Caco-2 (cell line): Measurements from ENCODE around the gene EID1. TPM values are rescaled to one million over a fixed set of nuclear protein-coding genes. Genes with fewer than 3 reads are reported as not detected.

Source experiments
- BruUV-seq: library from RNA; stranded (reverse); fragments of 400-500 nt; replicated peaks from 2 replicates; lab custom pipeline; 2021; lab: Mats Ljungman, UMichigan
- CTCF ChIA-PET: fragments of 300-600 bp; sonication (Branson Sonifier 250); formaldehyde crosslinking; loops from one replicate; lab custom pipeline; 2022; ENCODE audit warnings: antibody characterized with exemption; lab: Charles Lee
- POLR2A ChIA-PET: fragments of 300-600 bp; sonication (Branson Sonifier 250); formaldehyde crosslinking; loops from one replicate; lab custom pipeline; 2022; ENCODE audit warnings: antibody characterized with exemption; lab: Charles Lee
- DNase-seq, 2 experiments: peaks; one replicate each; pipeline versions ENCODE4 v3.0.0 to v3.0.0-alpha.2; 2020 to 2022
- H3K27me3 ChIP-seq: replicated peaks from 2 replicates; pipeline ENCODE4 v1.6.0; 2011; ENCODE audit warnings: low read length; ENCODE audit not compliant: control insufficient read depth, insufficient read depth
- H3K36me3 ChIP-seq: 2 replicates; pipeline ENCODE4 v1.5.1; 2011; ENCODE audit warnings: low read length; ENCODE audit not compliant: control insufficient read depth, insufficient read depth
- H3K4me1 ChIP-seq: fragments of 250-450 bp; sonication (Bioruptor Pico); 2 replicates; pipeline ENCODE4 v1.5.1; 2020; ENCODE audit warnings: mild to moderate bottlenecking
- H3K4me3 ChIP-seq: 2 replicates; pipeline ENCODE4 v1.5.1; 2011; ENCODE audit warnings: low read depth, mild to moderate bottlenecking, control low read depth, low read length
- H3K9me3 ChIP-seq: fragments of 250-450 bp; sonication (Bioruptor Pico); 2 replicates; pipeline ENCODE4 v1.5.1; 2020; ENCODE audit warnings: mild to moderate bottlenecking, moderate library complexity
- H3K27ac Mint-ChIP-seq: one replicate; pipeline ENCODE4 v1.8.0; 2022; ENCODE audit warnings: mixed read lengths; ENCODE audit not compliant: unreplicated experiment
- H3K27me3 Mint-ChIP-seq: one replicate; pipeline ENCODE4 v1.8.0; 2022; ENCODE audit warnings: mixed read lengths; ENCODE audit not compliant: insufficient read depth, unreplicated experiment
- H3K36me3 Mint-ChIP-seq: one replicate; pipeline ENCODE4 v1.8.0; 2022; ENCODE audit warnings: mild to moderate bottlenecking, mixed read lengths; ENCODE audit not compliant: insufficient read depth, unreplicated experiment
- H3K4me1 Mint-ChIP-seq: one replicate; pipeline ENCODE4 v1.8.0; 2022; ENCODE audit warnings: low read depth, mixed read lengths; ENCODE audit not compliant: unreplicated experiment
- H3K4me3 Mint-ChIP-seq: one replicate; pipeline ENCODE4 v1.8.0; 2022; ENCODE audit warnings: mild to moderate bottlenecking, moderate library complexity, mixed read lengths; ENCODE audit not compliant: unreplicated experiment
- H3K9me3 Mint-ChIP-seq: one replicate; pipeline ENCODE4 v1.8.0; 2022; ENCODE audit warnings: mixed read lengths; ENCODE audit not compliant: unreplicated experiment
- intact Hi-C: fragments of 100-400 bp; cut with micrococcal nuclease; formaldehyde crosslinking; loops from one replicate; pipeline ENCODE4 v1.10.0; 2022; ENCODE audit not compliant: unreplicated experiment
- total RNA-seq: library from RNA; stranded (reverse); gene quantifications from 2 replicates; pipeline ENCODE4 v1.2.3, GENCODE V29; 2022
- TF ChIP-seq, protein P1 (sequence below), 2 experiments: fragments of 200-600 bp in 1 of 2; IDR thresholded peaks; 1 replicate in 1 of 2; 2 replicates in 1 of 2; pipeline versions ENCODE4 v1.5.1 to v1.8.0; 2011 to 2022; ENCODE audit warnings: antibody characterized with exemption in 1 of 2, control low read depth in 1 of 2, inconsistent platforms in 1 of 2, low read depth in 1 of 2, low read length in 1 of 2, mild to moderate bottlenecking in 1 of 2, moderate library complexity in 1 of 2; ENCODE audit not compliant: insufficient read depth in 1 of 2, severe bottlenecking in 1 of 2, unreplicated experiment in 1 of 2

The EID1 gene
- total RNA-seq, 1 experiment from 2014 or later: 63.6 TPM

DNA sequence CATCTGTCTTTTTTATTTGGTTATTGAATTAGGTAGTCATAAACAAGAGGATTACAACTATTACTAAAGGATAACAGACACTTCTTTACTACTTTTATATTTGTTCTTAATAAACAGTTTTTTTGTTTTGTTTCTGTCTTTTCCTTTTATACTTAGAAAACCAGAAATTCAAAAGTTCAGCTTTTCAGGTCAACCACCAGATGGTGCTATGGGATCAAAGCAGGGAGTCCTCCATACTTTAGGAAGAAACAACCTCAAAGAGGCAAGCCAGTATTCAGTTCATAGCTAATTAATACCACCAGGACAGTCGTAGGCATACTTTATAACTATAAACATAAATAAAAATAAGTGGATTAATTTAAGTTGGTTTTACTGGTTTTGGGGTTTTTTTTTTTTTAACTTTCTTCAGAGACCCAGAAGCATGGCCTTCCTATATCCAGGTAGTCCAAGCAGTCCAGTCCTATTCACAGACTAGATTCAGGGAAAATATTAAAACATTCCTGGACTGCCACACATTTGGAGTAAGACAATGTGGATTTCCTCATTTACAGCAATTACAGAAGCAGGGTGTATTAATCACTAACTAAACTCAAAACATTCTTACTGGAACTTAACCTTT lies 16.0 kb upstream of the EID1 start:
- no peaks in the 10 kb centered on the region for H3K36me3 ChIP-seq
- ChIA-PET POLR2A (no interaction called here), CTCF (interaction anchor here (0.5 to 2.4 kb wide), 12 partner anchors 16 to 1283 kb away, joined by 3 to 29 read pairs (median 5); partner anchors contain the start of genes CEP152, EID1 and SHC4)
- no peak overlapping the region for H3K4me3 ChIP-seq
- intact Hi-C loops: loop anchor here (1.0 to 5.0 kb wide), 6 partner anchors 104 to 1283 kb away; partner anchors contain the start of gene FGF7
- no peak overlapping the region for H3K27ac Mint-ChIP-seq
- no TSS peak for BruUV-seq
- TF ChIP-seq, protein P1, sequence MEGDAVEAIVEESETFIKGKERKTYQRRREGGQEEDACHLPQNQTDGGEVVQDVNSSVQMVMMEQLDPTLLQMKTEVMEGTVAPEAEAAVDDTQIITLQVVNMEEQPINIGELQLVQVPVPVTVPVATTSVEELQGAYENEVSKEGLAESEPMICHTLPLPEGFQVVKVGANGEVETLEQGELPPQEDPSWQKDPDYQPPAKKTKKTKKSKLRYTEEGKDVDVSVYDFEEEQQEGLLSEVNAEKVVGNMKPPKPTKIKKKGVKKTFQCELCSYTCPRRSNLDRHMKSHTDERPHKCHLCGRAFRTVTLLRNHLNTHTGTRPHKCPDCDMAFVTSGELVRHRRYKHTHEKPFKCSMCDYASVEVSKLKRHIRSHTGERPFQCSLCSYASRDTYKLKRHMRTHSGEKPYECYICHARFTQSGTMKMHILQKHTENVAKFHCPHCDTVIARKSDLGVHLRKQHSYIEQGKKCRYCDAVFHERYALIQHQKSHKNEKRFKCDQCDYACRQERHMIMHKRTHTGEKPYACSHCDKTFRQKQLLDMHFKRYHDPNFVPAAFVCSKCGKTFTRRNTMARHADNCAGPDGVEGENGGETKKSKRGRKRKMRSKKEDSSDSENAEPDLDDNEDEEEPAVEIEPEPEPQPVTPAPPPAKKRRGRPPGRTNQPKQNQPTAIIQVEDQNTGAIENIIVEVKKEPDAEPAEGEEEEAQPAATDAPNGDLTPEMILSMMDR (IDR thresholded peaks at IDR 0.05; ENCODE audit: insufficient read depth in 1 of 2, low read depth in 1 of 2, low read length in 1 of 2, severe bottlenecking in 1 of 2, unreplicated experiment in 1 of 2): peak; percentile 77 to 83
- H3K27me3 ChIP-seq: no peaks in the 10 kb centered on the region
- no peak overlapping the region for H3K4me3 Mint-ChIP-seq
- no peaks in the 10 kb centered on the region for H3K4me1 Mint-ChIP-seq
- H3K36me3 Mint-ChIP-seq: no peaks in the 10 kb centered on the region
- no peaks in the 10 kb centered on the region for H3K9me3 Mint-ChIP-seq
- peak; percentile 37 to 67 for DNase-seq
- H3K4me1 ChIP-seq: no peaks in the 10 kb centered on the region
- no peaks in the 10 kb centered on the region for H3K9me3 ChIP-seq
- peaks cover 19% of the 10 kb centered on the region for H3K27me3 Mint-ChIP-seq

DNA sequence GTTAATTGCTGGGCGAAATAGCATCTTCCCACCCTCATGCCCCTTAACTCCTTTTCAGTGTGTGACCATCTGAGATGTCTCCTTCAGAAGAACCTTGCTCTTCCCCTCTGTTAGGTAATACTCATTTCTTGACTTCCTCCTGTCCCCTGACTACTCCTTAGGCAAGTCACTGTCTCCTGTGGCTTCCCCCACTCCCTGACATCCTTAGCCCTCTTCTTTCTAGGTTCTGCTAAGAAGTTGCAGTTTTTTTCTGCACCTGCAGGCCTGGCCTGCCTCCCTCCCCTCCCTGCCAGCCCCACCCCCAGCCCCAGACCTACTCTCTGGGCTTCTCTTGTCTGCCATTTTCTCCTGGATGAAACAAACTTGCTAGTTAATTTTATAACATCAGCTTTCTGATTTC lies 15.2 kb upstream of the EID1 start:
- intact Hi-C loops: loop anchor here (1.0 to 5.0 kb wide), 5 partner anchors 104 to 1283 kb away; partner anchors contain the start of gene FGF7

DNA sequence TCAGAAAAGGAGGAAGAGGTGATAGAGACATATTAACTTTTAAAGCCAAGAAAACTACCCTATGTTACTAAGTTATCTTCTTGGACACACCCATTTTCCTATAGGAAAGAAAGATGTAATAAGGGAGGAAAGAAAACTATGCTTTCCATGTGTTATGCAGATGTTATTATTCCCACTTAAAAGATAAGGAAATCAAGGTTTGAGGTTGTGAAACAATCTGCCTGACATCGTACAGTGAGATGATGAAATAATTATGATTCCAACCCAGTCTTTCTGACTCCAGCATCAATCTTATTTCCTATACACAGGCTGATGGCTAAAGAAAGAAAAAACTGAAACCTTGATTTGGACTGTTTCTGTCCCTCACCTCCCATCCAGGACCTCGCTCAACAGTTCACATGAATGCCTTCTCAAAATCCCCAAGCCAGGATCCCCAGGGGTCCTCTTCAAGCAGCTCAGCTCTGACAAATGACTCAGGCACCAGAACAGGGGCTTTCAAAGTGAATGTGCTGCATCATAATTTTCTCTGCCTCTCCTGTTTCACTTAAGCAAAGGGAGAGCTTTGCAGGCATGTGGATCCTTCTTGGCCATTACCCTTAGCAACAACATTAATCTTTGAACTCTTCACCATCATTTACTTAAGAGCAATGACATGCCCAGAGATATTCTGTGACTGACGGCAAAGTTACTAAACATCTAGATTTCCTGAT lies 12.4 kb upstream of the EID1 start:
- no peak overlapping the region for H3K4me3 ChIP-seq
- no peaks in the 10 kb centered on the region for H3K9me3 ChIP-seq
- Mint-ChIP-seq H3K9me3 (no peaks in the 10 kb centered on the region), H3K4me3 (no peak overlapping the region), H3K27me3 (peaks cover 14% of the 10 kb centered on the region), H3K36me3 (no peaks in the 10 kb centered on the region), H3K27ac (no peak overlapping the region), H3K4me1 (no peaks in the 10 kb centered on the region)
- TF ChIP-seq, protein P1 (IDR thresholded peaks at IDR 0.05; ENCODE audit: insufficient read depth in 1 of 2, low read depth in 1 of 2, low read length in 1 of 2, severe bottlenecking in 1 of 2, unreplicated experiment in 1 of 2): no peak
- ChIA-PET POLR2A (no interaction called here), CTCF (interaction anchor here (0.5 kb wide), 1 partner anchor 15 kb away, joined by 7 read pairs; no protein-coding TSS in a partner anchor)
- no TSS peak for BruUV-seq
- DNase-seq: no peak
- H3K36me3 ChIP-seq: no peaks in the 10 kb centered on the region
- intact Hi-C loops: no loop called here
- no peaks in the 10 kb centered on the region for H3K27me3 ChIP-seq
- H3K4me1 ChIP-seq: no peaks in the 10 kb centered on the region

More for the DNA sequence above, 15.2 kb upstream of the EID1 start:
- H3K27me3 Mint-ChIP-seq: peaks cover 19% of the 10 kb centered on the region
- Histone ChIP-seq H3K36me3 (no peaks in the 10 kb centered on the region), H3K4me3 (no peak overlapping the region), H3K4me1 (no peaks in the 10 kb centered on the region), H3K27me3 (no peaks in the 10 kb centered on the region), H3K9me3 (no peaks in the 10 kb centered on the region)
- H3K36me3 Mint-ChIP-seq: no peaks in the 10 kb centered on the region
- H3K4me3 Mint-ChIP-seq: no peak overlapping the region
- CTCF ChIA-PET: interaction anchor here (1.3 to 2.4 kb wide), 4 partner anchors 16 to 113 kb away, joined by 3 to 29 read pairs (median 14); partner anchors contain the start of gene EID1
- no TSS peak for BruUV-seq
- TF ChIP-seq, protein P1 (IDR thresholded peaks at IDR 0.05; ENCODE audit: insufficient read depth in 1 of 2, low read depth in 1 of 2, low read length in 1 of 2, severe bottlenecking in 1 of 2, unreplicated experiment in 1 of 2): no peak
- H3K4me1 Mint-ChIP-seq: no peaks in the 10 kb centered on the region
- no peak for DNase-seq
- no peaks in the 10 kb centered on the region for H3K9me3 Mint-ChIP-seq
- POLR2A ChIA-PET: no interaction called here
- no peak overlapping the region for H3K27ac Mint-ChIP-seq
